ENCODE results near the gene LBH. TPM values are rescaled to one million over a fixed set of nuclear protein-coding genes. Genes with fewer than 3 reads are reported as not detected.

Gene LBH
- polyA plus RNA-seq, 3 donors = 0.41 to 0.76 (median 0.42) TPM

GRCh38 chr2:30303095-30303494 is 71.8 kb downstream of the LBH start:
- Histone ChIP-seq H3K27ac (ENCODE audit: low read depth in 1 of 2, low read length in 2 of 2) (no peak overlapping the region), H3K4me3 (replicated peaks in 1 of 3; ENCODE audit: low read depth in 2 of 3, low read length in 3 of 3) (no peak overlapping the region), H3K4me1 (ENCODE audit: control insufficient read depth in 1 of 2, insufficient read depth in 2 of 2, low read length in 2 of 2) (no peaks in the 10 kb centered on the region), H4K20me1 (ENCODE audit: insufficient read depth, low read length) (no peaks in the 10 kb centered on the region), H3K4me2 (replicated peaks; ENCODE audit: extremely low read depth, low read length, poor library complexity, severe bottlenecking) (no peak overlapping the region), H3K9ac (ENCODE audit: insufficient read depth, low read length, poor library complexity, severe bottlenecking) (no peak overlapping the region), H3K27me3 (ENCODE audit: control insufficient read depth in 2 of 2, insufficient read depth in 2 of 2, low read length in 2 of 2) (no peaks in the 10 kb centered on the region), H3K36me3 (replicated peaks in 1 of 2; ENCODE audit: control insufficient read depth in 1 of 2, insufficient read depth in 2 of 2, low read length in 2 of 2) (no peaks in the 10 kb centered on the region), H3K9me3 (replicated peaks in 1 of 2; ENCODE audit: control insufficient read depth in 1 of 2, insufficient read depth in 1 of 2, low read length in 2 of 2) (peaks cover 0 to 16% of the 10 kb centered on the region in 2 donors), H3K79me2 (ENCODE audit: insufficient read depth, low read length) (no peaks in the 10 kb centered on the region), H2AFZ (ENCODE audit: insufficient read depth, low read depth, low read length, poor library complexity, severe bottlenecking) (no peak overlapping the region)
- WGBS (ENCODE audit: insufficient coverage) = 93% methylated on average over 5 of the region's 11 CpGs
- intact Hi-C loops (cut with micrococcal nuclease) = no loop called here
- Mint-ChIP-seq H3K9me3 (peaks cover 4 to 24% (median 16%) of the 10 kb centered on the region in 7 donors), H3K4me3 (no peak overlapping the region), H3K27ac (no peak overlapping the region), H3K36me3 (no peaks in the 10 kb centered on the region), H3K27me3 (ENCODE audit: low read depth in 3 of 3) (peaks cover 1 to 5% (median 2%) of the 10 kb centered on the region in 3 donors), H3K4me1 (no peaks in the 10 kb centered on the region)
- TF ChIP-seq CTCF (IDR thresholded peaks at IDR 0.05) = no peak
- DNase-seq = no peak

- Histone ChIP-seq H3K4me2 (replicated peaks; ENCODE audit: extremely low read depth, low read length, poor library complexity, severe bottlenecking) (no peak overlapping the region), H3K9ac (ENCODE audit: insufficient read depth, low read length, poor library complexity, severe bottlenecking) (no peak overlapping the region), H3K27me3 (ENCODE audit: control insufficient read depth in 2 of 2, insufficient read depth in 2 of 2, low read length in 2 of 2) (no peaks in the 10 kb centered on the region), H3K36me3 (replicated peaks in 1 of 2; ENCODE audit: control insufficient read depth in 1 of 2, insufficient read depth in 2 of 2, low read length in 2 of 2) (no peaks in the 10 kb centered on the region), H3K79me2 (ENCODE audit: insufficient read depth, low read length) (no peaks in the 10 kb centered on the region), H2AFZ (ENCODE audit: insufficient read depth, low read depth, low read length, poor library complexity, severe bottlenecking) (no peak overlapping the region), H3K4me3 (replicated peaks in 1 of 3; ENCODE audit: low read depth in 2 of 3, low read length in 3 of 3) (no peak overlapping the region), H3K4me1 (ENCODE audit: control insufficient read depth in 1 of 2, insufficient read depth in 2 of 2, low read length in 2 of 2) (no peaks in the 10 kb centered on the region), H4K20me1 (ENCODE audit: insufficient read depth, low read length) (no peaks in the 10 kb centered on the region), H3K27ac (ENCODE audit: low read depth in 1 of 2, low read length in 2 of 2) (no peak overlapping the region), H3K9me3 (replicated peaks in 1 of 2; ENCODE audit: control insufficient read depth in 1 of 2, insufficient read depth in 1 of 2, low read length in 2 of 2) (peaks cover 0 to 16% of the 10 kb centered on the region in 2 donors)
- intact Hi-C loops (cut with micrococcal nuclease) = no loop called here
- Mint-ChIP-seq H3K36me3 (no peaks in the 10 kb centered on the region), H3K27me3 (ENCODE audit: low read depth in 3 of 3) (peaks cover 1 to 5% (median 4%) of the 10 kb centered on the region in 3 donors), H3K4me1 (no peaks in the 10 kb centered on the region), H3K9me3 (peaks cover 4 to 24% (median 16%) of the 10 kb centered on the region in 7 donors), H3K4me3 (no peak overlapping the region), H3K27ac (no peak overlapping the region)
- DNase-seq = no peak
- TF ChIP-seq CTCF (IDR thresholded peaks at IDR 0.05) = no peak
Measured at GRCh38 chr2:30305235-30305634, 73.9 kb downstream of the LBH start.

All from CD14-positive monocyte (primary cell).